H1 (cell line): ENCODE data around the gene PATL2.

Source experiments
- ATF3 ChIP-seq: IDR thresholded peaks from 2 replicates; pipeline ENCODE4 v1.6.1; 2011; ENCODE audit warnings: low read depth, mild to moderate bottlenecking, low read length; ENCODE audit not compliant: insufficient read depth
- CTCF ChIP-seq, 3 experiments: IDR thresholded peaks; 1 replicate in 2 of 3; 2 replicates in 1 of 3; pipeline versions ENCODE4 v1.5.1 to v1.6.1; 2011; ENCODE audit warnings: low read length in 3 of 3, mild to moderate bottlenecking in 3 of 3, inconsistent platforms in 2 of 3, low read depth in 1 of 3, moderate library complexity in 1 of 3; ENCODE audit not compliant: insufficient read depth in 1 of 3; ENCODE audit errors: control extremely low read depth in 1 of 3
- EP300 ChIP-seq, 2 experiments: IDR thresholded peaks; 1 replicate in 1 of 2; 2 replicates in 1 of 2; pipeline ENCODE4 v1.6.1; 2011 to 2012; ENCODE audit warnings: low read depth in 2 of 2, low read length in 2 of 2, mild to moderate bottlenecking in 2 of 2, borderline replicate concordance in 1 of 2, inconsistent platforms in 1 of 2, moderate library complexity in 1 of 2
- JUN ChIP-seq: IDR thresholded peaks from 2 replicates; pipeline ENCODE4 v1.6.1; 2011; ENCODE audit warnings: low read depth, mild to moderate bottlenecking, improper control_type of control experiment, low read length
- SP2 ChIP-seq: IDR thresholded peaks from 2 replicates; pipeline ENCODE4 v1.6.1; 2012; ENCODE audit warnings: mild to moderate bottlenecking, low read length, inconsistent platforms
- SRF ChIP-seq: IDR thresholded peaks from 2 replicates; pipeline ENCODE4 v1.6.1; 2011; ENCODE audit warnings: mild to moderate bottlenecking, low read depth, low read length, moderate library complexity
- SUZ12 ChIP-seq: fragments of 200-600 bp; sonication (generic); IDR thresholded peaks from 2 replicates; pipeline ENCODE4 v1.6.1; 2012; ENCODE audit warnings: mild to moderate bottlenecking, inconsistent platforms, low read length, moderate library complexity, mixed read lengths

GRCh38 chr15:44656913-44657312 is 54.2 kb downstream of the PATL2 start:
- TF ChIP-seq CTCF (IDR thresholded peaks at IDR 0.05; ENCODE audit: control extremely low read depth in 1 of 3, insufficient read depth in 1 of 3, low read depth in 1 of 3, low read length in 3 of 3) (no peak), ATF3 (no peak), EP300 (IDR thresholded peaks at IDR 0.05; ENCODE audit: borderline replicate concordance in 1 of 2, low read depth in 2 of 2, low read length in 2 of 2) (no peak), SP2 (no peak), SUZ12 (no peak), JUN (no peak), SRF (no peak)
